Non-pigmented ciliary epithelial cell (primary cell): ENCODE measurements around the gene SV2A.
"Not testable (repeated sequence)": the region's sequence is repeated elsewhere in the genome, so short reads cannot be mapped to it uniquely, and the experiment has no call there.

ENCODE experiments used
- DNase-seq: peaks from one replicate; pipeline ENCODE4 v3.0.0-alpha.2; 2010; ENCODE audit warnings: low read depth

SV2A gene, protein sequence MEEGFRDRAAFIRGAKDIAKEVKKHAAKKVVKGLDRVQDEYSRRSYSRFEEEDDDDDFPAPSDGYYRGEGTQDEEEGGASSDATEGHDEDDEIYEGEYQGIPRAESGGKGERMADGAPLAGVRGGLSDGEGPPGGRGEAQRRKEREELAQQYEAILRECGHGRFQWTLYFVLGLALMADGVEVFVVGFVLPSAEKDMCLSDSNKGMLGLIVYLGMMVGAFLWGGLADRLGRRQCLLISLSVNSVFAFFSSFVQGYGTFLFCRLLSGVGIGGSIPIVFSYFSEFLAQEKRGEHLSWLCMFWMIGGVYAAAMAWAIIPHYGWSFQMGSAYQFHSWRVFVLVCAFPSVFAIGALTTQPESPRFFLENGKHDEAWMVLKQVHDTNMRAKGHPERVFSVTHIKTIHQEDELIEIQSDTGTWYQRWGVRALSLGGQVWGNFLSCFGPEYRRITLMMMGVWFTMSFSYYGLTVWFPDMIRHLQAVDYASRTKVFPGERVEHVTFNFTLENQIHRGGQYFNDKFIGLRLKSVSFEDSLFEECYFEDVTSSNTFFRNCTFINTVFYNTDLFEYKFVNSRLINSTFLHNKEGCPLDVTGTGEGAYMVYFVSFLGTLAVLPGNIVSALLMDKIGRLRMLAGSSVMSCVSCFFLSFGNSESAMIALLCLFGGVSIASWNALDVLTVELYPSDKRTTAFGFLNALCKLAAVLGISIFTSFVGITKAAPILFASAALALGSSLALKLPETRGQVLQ

DNA sequence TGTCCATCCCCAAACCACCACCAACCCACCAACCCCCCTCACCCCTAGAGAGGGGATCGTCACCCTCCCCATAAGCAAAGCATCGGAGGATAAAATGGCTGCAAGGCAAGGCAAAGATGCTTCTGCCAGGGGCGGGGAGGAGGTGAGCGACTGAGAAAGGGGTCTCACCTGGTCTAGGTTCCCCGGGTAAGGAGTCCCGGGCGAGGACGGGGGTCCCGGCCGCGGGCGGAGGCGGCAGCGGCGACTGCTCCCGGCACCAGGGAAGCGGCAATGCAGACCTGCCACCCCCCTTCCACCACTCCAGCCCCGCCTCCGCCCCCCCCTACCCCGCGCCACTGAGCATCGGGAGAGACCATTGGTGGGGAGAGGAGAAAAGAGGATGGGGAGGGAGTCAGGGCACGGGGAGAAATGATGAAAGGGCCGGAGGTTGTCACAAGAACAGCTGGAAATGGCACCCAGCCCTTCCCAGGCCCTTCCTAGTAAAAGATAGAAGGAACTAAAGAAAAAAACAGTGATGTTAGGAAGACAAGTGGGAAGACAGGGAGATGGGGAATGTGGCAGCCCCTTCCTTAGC lies at the start of gene SV2A:
TSS of gene SV2A (minus strand) at position 274 of the 574 bp plus-strand sequence. CDS start 4,004 bp downstream, outside the sequence.
- DNase-seq, result no peak

DNA sequence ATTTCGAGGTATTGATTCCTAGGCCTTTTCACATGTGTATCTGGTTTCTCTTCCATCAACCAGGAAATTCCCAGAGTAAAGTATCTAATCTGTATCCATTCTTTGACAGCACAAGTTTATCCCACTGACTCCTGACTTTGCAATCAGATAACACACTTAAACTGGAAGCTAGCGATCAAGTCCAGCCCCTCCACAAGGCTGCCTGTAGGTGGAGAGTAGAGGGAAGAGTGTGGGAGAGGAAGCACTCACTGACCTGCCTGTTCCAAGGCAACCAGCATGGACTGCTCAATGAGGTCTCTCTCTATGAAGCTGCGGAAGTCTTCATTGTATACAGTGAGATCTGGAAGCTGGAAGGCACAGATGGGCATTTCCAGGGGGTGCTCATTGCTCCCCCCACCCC lies 49.4 kb upstream of the SV2A start:
- no peak for DNase-seq

DNA sequence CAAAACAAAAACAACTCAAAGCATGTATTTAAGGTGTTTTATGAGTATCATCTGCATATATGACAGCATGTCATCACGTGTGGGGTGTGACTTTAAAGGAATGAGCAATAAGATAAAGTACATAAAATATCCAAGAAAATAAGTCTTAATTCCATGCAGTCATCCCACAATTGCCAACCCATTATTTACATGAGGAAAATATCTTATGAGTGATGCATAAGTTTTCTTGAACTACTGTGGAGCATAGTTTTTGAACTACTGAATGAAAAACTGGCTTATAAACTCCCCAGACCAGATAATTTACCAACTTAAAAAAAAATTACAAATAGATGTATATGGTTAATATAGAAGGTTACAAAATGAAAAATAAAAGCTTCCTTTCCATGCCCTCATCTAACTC lies 48.8 kb upstream of the SV2A start:
- no peak for DNase-seq

DNA sequence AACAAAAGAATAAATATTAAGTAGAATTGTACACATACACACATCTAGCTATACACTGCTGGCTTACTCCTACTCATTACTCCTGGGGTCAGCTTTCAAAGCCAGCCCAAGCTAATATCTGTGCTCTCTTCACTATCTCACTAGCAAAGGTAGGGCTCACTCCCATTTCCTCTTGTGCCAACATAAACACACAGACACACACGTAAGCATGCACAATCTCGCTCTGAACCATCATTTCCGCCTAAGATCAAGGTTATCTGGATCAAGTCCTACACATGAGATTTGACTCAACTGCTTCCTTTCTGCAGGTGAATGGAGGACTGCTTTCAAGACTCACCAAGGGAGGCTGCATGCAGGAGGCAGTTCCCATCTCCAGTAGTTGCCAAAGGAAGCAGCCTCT lies 47.8 kb upstream of the SV2A start:
- no peak for DNase-seq

DNA sequence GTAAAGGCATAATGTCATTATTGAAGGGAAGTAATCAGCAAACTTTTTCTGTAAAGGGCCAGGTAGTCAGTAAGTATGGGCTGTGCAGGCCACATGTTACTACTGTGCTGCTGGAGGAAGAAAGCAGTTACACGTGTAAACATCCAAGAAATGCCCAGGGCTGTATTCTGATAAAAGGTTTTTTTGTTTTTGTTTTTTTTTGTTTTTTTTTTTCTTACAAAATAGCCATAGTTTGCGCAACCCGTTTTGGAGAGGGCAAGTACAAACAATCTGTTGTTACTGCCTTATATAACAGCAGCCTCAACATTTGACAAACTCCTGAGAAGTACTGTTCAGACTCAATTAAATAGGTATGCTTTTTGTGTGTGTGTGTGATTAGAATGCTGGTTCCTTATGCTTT lies 45.7 kb upstream of the SV2A start:
- DNase-seq, result no peak

DNA sequence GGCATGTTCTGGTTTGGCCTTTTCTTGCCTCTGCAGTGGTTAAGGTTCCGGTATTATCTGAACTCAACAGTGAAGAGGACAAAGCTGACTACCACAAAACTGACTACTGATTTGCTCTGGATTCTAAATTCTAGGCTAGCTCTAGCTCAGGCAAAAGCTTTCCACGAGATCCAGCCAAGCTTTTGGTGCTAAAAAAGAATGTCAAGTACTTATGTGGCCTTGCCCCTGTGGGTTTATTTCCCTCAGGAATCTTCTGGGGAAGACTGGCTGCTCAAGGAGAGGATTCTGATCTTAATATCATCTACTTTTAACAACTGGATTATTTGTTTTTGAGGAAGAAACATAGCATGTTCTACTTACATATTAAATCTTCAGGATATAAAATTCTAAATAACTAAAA lies 45.1 kb upstream of the SV2A start:
- DNase-seq, result no peak

DNA sequence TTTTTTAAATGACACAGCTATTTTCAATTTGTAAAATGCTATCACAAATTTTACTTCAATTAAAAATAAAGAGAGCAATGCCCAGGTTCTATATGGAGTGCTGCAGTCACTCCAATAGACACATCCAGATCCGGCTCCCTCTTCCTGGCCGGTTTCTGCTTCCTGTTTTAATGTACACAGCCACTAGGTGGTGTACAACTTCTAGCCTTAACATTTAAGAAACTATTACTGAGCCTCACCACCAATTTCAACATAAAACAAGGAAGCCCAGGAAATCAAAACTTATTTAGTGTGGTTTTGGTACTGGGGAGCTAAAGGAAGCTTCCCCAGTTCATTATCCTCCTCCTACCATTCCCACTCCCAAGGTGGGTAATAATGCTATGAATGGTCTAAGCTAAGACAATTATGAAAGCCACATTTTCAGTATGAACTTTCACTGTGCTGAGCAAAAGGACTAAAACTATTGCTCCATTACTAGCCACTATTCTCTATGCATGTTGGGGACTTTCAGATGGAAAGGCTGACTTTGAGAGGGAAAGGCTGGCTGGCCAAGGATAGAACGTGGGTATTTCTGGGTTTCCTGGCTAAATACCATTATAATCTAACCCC lies 44.5 kb upstream of the SV2A start:
- DNase-seq, result peak; percentile 43

DNA sequence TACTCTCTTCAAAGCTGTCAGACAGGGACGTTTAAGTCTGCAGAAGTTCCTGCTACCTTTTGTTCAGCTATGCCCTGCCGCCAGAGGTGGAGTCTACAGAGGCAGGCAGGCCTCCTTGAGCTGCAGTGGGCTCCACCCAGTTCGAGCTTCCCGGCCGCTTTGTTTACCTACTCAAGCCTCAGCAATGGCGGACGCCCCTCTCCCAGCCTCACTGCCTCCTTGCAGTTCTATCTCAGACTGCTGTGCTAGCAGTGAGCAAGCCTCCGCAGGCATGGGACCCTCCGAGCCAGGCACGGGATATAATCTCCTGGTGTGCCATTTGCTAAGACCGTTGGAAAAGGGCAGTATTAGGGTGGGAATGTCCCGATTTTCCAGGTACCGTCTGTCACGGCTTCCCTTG lies 39.9 kb upstream of the SV2A start:
- DNase-seq, result not testable (repeated sequence)

DNA sequence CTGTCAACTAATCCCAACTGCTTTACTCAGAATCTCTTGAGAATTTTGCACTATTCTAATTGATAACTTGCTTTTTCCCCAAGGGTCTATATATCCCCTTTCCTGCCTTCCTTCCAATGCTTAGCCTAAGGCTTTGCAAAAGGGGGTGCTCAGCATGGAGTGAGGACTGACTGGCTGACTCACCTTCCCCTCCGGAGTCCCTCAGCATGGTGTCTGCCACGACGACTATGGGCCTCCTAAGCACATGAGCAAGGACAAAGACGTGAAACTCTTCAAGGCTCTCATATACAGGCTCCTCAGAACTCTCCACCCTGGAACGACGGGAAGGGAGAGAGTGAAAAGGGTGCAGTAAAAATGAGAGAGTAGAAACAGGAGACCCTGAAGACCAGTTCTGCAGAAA lies 32.3 kb upstream of the SV2A start:
- no peak for DNase-seq

DNA sequence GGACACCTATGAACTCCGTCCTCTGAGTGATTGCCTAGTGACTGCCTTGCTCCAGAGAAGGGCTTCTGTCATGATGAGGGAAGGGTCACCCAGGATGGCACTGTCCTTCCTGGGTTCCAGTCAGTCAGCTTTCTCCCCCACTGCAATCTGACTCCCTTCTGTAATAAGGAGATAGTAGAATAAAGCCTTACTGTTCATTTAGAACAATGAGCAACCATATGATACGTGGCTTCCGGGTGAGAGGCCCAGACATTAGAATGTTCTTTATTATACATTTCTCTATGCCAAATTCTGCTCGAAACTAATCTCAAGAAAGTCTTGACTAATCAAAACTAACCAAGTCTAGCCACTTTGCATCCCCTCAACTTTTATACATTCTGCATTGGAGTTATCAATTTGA lies 27.6 kb upstream of the SV2A start:
- no peak for DNase-seq

DNA sequence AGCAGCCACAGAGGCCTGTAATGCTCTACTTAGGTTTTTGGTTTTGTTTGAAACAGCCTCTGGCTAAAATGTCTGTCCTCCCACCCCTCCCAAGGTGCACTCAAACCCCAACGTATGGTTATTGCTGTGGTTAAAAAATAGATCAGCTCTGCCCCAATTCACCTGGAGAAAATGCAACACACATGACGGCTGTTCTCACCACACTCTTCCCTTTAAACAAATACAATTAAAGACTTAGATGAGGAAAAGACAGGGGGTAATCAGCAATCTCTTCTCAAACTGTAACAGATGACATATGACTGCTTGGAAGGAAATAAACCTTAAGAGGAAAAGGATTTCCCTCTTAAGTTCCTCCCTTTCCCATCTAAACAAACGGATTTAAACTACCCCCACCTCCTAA lies 25.2 kb upstream of the SV2A start:
- no peak for DNase-seq

DNA sequence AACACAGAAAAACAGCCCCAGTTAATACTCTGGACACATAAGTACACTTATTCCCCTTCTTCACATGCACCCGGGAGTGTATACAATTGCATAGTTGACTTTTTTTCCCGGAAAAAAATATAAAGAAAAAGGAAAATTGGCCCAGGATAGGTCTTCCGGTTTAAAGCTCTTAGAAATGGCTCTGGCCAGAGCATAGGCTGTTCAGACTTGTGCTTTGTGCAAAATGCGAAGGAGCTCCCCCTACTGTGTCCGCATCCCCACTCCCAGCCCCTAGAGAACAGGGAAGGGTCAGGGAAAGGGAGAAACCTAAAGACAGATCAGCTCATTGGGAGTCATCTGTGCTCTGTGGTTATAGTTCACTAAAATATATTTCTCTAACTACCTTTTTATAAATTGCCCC lies 24.6 kb upstream of the SV2A start:
- DNase-seq, result no peak

DNA sequence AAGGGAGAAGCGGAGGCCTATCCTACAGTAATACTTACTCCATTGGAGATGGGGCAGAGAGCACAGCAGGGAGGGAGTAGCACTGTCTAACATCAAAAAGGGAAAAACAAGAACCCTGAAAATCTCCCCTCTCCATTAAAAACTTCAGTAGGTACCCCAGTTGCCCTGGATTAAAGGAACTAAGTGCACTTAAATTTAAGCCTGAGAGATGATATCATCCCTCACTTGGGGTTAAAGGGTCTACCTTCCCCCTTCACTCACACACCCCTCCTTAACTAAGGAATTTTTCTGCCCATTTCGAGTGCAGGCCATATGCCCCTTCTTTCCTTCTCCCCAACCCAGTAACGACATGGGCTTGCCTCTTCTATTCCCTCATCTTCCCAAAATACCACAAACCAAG lies 22.8 kb upstream of the SV2A start:
- DNase-seq, result no peak

DNA sequence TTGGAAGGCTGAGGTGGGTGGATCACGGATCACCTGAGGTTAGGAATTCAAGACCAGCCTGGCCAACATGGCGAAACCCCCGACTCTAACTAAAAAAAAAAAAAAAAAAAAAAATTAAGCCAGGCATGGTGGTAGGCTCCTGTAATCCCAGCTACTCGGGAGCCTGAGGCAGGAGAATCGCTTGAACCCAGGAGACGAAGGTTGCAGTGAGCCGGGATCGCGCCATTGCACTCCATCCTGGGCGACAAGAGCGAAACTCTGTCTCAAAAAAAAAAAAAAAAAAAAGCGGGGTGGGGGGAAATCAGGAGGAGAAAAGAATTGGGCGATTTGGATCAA lies 21.0 kb upstream of the SV2A start:
- not testable (repeated sequence) for DNase-seq

DNA sequence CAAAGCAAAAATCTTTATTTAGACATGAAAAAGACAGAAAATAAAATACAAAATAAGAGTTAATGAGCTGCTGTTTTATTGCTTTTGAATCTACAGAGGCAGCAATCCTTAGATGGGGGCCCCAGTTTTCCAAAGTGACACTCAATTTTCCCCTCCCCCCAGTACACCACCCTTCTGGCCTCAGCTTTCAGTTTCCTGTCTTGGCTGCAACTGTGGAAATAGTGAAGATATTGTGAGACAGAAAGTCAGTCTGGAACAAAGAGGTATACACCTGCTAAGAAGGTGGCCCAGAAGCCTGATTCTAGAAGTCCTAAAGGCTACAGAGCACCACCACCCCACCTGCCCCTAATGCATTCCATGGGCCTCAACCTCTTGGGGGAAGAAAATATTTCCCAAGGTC lies 20.1 kb upstream of the SV2A start:
- no peak for DNase-seq

DNA sequence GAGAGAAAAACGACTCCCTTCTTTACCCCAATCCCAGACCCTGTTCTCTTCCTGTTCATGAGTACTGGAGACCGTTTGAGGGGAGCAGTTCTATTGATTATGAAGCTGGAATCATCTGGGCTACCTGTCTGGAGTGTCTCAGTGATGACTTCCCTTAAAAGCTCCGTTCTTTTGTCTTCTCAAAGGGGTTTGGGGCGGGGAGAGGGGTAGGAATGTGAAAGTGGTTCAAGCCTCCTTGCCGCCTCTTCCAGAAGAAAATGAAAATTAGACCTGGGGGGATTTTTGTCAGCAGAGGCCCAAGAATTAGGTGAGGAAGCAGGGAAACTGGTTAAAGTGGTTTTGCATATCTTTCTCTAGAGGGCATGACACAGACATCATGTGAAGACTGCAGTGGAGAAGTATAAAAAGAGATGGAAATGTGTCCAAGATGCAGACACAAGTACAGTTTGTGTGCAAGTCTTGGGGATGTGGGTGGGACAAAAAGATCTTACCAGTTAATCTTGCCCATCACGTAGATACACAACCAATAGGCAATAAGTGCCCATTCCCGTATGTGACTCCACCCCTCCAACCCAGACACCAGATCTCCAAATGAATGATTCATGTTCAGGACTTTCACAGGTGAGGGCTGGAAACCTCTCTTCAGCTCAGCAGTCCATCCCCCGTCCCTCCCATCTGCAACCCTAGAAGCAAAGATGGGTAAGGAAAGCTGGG lies 19.5 kb upstream of the SV2A start:
- DNase-seq, result peak; percentile 28

DNA sequence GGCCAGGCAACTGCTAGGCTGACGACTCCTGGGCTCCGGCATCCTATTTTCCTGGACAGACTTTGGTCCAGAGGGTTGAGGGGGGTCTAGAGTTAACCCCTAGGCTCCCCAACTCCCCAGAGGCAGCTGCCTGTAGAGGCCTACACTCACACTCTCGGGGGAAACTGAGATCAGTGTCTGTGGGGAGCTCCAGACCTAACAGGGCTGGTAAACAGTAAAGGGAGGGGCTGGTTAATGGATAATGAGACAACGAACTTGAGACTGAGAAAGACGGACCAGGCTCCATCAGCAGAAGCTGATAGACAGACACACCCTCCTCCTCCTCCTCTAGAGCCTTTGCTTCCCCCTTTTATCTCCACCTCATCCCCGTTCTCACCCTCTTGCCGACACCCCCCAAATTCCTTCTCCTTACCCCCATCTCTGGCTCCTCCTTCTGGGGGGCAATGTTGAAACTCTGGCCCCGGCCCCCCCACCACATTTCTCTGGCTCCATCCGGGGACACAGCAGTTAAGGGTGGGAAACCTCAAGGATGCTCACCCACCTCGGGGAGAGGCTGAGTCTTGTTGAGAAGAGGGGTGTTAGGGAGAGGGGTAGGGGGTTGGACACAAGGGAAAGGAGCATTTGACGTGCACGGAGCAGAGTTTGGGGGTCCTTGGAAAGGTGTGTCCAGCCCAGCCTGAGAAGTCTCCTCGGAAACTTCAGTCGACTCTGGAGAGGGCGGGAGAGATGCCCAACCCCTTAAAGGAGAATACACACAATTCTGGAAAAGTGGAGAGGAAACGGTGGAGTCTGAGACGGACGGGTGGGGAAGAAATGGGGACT lies 18.7 kb upstream of the SV2A start, which contains the start of gene MTMR11:
TSS of gene MTMR11 (minus strand) at position 710 of the 822 bp plus-strand sequence. CDS start at position 478, 232 bp downstream.
- no peak for DNase-seq

DNA sequence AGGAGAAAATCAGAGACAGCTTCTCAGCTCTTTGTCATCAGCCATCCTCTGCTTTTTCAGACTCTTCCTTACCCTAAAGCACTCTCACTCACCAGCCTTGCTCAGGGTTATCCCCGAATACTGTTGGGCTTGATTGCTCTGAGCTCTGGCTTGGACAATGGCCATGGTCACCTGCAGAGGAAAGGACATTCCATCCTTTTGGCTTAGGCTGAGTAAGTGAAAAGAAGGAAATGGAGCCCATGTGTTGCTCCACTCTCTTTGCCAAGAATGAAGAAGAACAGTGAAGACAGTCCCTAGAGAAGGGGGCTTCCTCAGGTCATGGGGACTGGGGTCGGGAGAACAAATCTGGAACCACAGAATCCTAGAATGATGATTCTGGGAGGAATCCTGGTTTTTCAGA lies 16.7 kb upstream of the SV2A start:
- no peak for DNase-seq

DNA sequence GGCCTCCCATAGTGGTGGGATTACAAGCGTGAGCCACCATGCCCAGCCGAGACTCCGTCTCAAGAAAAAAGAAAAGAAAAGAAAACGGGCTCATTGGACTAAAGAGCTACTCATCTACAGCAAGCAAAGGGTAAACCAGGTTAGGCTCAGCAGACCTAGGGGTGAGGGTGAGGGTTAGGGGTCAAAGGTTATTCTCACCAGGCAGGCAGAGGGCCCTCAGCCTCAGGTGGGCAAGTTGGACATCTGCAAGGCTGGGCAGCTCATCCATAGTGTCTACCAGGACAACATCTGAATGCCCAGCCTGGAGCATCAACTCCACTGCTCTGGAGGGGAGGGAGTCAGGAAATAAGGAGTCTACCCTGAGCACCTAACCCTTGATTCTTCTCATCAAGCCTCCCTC lies 15.6 kb upstream of the SV2A start:
- no peak for DNase-seq

DNA sequence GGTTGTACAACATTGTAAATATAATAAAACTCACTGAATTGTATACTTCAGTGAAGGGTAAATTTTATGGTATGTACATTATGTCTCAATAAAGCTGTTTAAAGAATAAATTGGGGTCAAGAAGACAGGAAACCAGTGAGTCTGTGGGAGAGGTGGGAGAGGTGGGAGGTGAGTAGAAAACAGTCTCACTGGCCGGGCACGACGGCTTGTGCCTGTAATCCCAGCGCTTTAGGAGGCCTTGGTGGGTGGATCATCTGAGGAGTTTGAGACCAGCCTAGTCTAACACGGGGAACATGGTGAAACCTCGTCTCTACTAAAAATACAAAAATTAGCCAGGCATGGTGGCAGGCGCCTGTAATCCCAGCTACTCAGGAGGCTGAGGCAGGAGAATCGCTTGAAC lies 14.8 kb upstream of the SV2A start:
- no peak for DNase-seq

DNA sequence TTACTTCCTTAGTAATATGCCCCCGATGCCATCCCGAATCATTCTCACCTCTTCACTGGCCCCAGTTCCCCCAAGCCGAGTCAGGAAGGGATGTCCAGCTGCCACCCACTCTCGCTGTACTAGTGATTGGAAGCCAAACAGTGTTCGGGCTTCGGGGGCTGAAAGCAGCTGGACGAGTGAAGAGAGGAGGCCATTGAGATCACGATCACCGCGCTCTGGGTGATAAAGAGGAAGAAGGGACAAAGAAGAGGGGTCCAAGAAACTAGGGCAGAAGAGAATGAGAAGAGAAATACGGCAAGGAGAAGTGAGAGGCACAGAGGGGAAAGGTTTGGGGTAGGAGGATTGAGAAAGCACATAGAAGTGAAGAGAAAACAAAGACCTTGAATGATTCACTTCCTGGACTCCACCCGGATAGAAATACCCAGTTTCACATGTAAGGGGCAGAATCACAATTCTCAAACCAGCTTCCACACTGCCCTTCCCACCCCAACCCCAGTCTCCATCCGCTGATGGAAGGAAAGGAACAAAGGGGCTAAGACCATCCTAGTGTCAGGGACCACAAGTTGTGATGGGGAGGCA lies 13.7 kb upstream of the SV2A start:
- DNase-seq, result no peak
